Activated naive CD8-positive, alpha-beta T cell treated with anti-CD3 and anti-CD28 coated beads, Interleukin-2, amount 50 U/mL, for 16 hours (primary cell): Measurements from ENCODE around the gene E4F1.

Experiments used
- DNase-seq: peaks from one replicate; pipeline ENCODE4 v3.0.0-alpha.2; 2020; ENCODE audit warnings: low read depth, low spot score

The E4F1 gene

DNA sequence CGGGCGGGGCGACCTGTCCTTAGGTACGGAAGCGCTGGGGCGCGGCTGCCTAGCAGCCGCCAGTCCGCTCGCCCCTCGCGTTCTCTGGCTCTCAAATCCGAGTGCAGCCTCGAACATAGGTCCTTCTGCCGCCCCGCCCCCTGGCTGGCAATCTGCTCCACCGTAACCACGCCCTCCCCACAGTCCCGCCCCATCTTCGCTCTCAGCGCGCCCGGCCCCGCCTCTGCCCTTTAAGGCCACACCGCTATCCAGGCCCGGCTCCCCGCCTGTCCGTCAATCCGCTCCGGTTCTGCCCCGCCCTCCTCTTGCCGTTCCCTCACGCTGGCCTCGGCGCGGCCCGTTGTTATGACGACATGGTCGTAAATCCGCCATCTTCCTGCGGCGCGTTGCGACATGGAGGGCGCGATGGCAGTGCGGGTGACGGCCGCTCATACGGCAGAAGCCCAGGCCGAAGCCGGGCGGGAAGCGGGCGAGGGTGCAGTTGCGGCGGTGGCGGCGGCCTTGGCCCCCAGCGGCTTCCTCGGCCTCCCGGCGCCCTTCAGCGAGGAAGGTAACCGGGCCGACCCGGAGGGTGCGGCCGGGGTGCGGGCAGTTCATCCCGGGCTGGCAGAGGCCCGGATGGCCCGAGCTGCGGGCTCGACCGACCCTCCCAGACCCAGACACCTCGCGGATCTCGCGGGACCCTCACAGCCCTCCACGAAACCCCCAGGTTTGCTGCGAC is at the start of gene E4F1:
E4F1 (plus strand) TSS at position 371 of the 721 bp plus-strand sequence; CDS start at position 394, 23 bp downstream.
- peak; percentile 99 for DNase-seq

- no peak for DNase-seq
Measured at GRCh38 chr16:2173916-2174315, 49.5 kb upstream of the E4F1 start.

- DNase-seq: no peak
Measured at GRCh38 chr16:2174396-2175131, 48.8 kb upstream of the E4F1 start.

DNA sequence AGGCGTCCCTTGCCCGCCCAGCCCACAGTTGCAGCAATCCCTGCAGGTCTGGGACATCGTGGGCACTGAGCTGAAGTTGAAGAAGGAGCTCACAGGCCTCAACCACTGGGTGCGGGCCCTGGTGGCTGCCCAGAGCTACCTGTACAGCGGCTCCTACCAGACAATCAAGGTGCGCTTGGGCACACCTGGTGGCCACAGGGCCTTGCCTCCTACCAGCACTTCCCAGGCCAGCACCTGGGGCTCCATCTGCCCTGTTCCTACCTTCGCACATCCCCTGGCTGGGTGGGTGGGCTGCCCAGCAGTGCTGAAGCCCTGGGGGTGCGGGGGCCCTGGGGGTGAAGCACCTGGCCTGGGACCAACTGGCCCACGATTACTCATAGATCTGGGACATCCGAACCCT is 47.9 kb upstream of the E4F1 start:
- no peak for DNase-seq

- DNase-seq: no peak
Measured at GRCh38 chr16:2176047-2176446, 47.3 kb upstream of the E4F1 start.

- no peak for DNase-seq
Measured at GRCh38 chr16:2177101-2177500, 46.3 kb upstream of the E4F1 start.

DNA sequence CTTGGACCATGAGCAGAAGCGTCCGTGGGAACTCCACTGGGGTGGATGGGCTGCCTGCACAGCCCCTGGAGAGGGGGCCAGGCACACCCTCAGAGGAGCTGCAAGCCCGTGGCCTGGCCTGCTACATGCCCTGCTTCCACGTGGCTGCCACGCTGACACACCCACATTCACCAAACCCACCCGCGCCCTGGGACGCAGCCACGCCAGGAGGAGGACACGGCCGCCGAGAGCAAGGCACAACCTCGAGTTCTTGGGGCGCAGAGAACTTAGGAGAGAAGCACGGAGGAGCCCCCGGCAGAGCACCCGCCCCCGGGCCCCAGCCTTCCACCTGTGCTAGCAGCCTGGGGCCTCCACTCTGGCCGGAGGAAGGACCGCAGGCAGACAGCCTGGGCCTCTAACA is 45.8 kb upstream of the E4F1 start:
- no peak for DNase-seq

DNA sequence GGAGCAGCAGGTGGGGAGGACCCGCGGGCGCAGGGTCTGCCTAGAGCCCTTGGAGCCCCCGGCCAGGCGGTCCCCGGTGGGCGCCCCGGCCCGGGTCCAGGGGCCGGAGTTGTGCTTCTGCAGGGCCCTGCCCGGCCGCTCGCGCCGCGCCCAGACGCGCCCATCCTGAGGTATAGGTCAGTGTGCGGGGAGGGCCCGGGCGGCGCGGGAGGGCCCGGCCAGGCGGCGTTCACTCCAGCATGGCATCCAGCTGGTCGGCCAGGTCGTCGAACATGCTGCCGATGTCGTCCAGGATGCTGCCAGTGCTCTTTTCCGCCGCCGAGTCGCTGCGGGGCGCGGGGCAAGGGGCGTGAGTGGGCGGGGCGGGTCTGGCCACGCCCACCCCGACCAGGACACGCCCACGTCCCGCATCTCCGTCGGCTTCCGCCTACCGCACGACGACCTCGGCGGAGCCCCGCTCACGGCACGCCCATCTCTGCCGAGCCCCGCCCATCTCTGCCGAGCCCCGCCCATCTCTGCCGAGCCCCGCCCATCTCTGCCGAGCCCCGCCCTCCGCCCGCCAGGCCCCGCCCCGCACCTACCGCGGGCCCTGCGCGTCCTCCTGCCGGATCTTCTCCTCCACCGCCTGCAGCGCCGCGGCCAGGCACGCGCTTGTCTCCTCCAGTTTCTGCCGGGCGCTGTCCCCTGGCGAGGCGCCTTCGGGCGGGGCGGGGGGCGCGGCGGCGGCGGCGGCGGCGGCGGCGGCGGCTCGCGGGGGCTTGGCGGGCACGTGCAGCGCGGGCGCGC is 44.9 kb upstream of the E4F1 start:
- DNase-seq: no peak

DNA sequence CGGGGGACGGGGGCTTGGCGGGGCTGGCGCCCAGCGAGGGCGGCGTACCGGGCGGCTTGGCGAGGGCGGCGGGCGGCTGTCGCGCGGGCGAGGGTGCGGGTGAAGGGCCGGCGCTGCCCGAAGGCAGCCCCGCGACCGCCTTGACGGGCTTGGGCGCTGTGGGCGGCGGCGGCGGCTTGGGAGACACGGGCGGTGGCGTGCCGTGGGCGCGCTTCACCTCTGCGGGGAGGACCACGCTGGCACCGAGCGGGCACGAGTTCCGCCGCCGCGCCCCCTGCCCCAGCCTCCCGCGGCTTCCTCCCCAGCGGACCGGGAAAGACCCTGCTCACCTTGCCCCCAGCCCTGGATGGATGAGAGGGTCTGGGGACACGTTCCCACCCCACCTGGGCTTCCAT is 44.3 kb upstream of the E4F1 start:
- DNase-seq: no peak

GRCh38 chr16:2179576-2179975 is 43.8 kb upstream of the E4F1 start:
- DNase-seq: no peak

DNA sequence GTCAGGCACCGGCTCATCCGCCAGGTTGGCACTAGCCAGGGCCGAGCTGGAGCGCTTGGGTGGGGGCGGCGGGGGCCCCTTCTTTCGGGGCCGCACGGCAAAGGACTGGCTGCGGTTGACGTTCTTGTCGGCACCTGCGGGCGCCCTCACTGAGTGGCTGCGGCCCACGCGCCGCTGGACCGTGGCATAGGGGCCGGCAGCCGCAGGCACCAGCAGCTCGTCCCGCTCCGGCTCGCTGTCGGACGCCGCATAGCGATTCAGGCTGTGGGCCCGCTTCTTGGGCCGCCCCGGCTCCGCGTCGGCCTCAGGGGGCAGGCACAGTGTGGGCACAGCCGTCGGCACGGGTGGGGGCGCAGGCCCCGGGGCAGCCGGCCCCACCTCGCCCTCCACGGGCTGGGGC is 42.9 kb upstream of the E4F1 start:
- DNase-seq: no peak

- DNase-seq: no peak
Measured at GRCh38 chr16:2180962-2181923, 42.1 kb upstream of the E4F1 start.

DNA sequence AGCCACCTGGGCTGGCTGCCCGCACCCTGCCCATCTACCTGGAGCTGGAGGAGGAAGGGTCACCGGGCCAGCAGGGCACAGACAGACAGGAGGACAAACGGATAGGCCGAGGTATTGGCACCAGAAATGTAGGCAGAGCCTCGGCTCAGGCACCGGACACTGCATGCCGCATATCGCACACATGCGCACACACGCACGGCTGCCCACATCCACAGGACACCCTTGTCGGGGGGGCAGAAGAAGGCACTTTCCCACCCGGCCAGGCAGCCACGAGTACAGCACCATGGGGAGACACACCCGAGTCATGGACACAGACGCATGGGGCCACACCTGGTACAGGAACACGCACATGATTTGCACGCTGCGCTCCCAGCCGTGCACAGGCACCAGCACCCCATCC is 41.4 kb upstream of the E4F1 start:
- no peak for DNase-seq

DNA sequence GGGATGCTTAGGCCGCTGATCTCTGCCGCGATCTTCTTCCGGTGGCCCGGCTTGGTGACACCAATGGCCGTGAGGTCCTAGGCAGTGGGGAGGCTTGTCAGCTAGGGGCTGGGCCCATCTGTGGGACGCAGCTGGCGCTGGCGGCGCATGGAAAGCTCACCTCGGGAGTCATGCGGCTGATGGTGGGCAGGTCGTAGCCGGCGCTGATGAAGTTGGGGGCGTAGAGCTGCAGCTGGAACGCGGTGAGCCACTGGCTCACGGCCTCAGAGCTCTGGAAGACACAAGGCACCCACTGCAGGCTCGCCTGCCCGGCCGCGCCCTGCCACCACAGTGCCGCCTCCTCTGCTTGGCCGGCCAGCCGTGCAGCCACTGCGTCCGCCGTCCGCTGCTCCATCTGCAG is 39.7 kb upstream of the E4F1 start:
- DNase-seq: no peak

DNA sequence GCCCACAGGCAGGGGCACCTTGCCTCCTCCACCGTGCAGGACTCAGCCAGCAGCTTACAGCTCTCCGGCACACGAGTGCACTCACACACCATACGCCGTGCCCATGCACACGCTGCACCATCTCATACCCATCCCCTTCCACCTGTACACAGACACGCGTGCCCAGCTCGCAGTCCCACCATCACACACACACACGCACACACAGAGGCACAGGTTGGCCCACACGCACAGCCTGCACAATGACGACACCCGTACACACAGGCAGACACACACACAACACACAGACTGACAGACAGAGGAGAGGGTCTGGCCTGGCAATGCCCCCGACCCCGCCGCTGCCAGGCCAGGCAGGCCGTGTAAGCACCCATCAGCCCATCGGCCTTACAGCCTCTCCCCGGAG is 39.0 kb upstream of the E4F1 start:
- no peak for DNase-seq

DNA sequence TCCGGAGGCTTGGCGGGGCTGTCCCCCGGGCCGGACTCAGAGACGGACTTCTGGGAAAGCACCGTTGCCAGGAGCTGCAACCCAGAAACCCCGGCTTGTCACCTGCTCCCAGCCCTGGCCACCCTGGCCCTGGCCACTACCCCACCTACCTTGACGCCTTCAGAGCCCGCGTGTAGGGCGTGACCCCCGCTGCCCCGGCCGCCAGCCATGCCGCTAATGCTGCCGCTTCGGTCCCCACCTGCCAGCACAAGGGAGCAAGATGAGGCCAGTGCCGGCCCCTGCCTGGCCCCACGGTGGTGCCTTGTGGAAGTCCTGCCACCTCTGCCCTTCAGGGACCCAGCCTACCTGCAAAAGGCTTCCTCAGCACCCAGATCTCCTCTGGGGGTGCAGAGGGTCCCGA is 38.4 kb upstream of the E4F1 start:
- no peak for DNase-seq

- DNase-seq: no peak
Measured at GRCh38 chr16:2186064-2186463, 37.3 kb upstream of the E4F1 start.

- DNase-seq: no peak
Measured at GRCh38 chr16:2186505-2186904, 36.9 kb upstream of the E4F1 start.

GRCh38 chr16:2187212-2187611 is 36.2 kb upstream of the E4F1 start:
- no peak for DNase-seq

- no peak for DNase-seq
Measured at GRCh38 chr16:2188395-2188794, 35.0 kb upstream of the E4F1 start.

- DNase-seq: no peak
Measured at GRCh38 chr16:2189252-2189893, 34.0 kb upstream of the E4F1 start.
